NCI-H2171 treated with DMSO at 0.1 percent for 48 hours (cell line): Measurements from ENCODE around the gene ITGB1.
"Not testable (repeated sequence)": the region's sequence is repeated elsewhere in the genome, so short reads cannot be mapped to it uniquely, and the experiment has no call there.

Experiments used
- DNase-seq: peaks from one replicate; lab custom pipeline; 2025; lab: John Stamatoyannopoulos, UW

Gene ITGB1

GRCh38 chr10:32958085-32959005 is at the start of gene ITGB1:
Gene ITGB1 (minus strand): TSS chr10:32958230. CDS start chr10:32935558, 22,672 bp downstream.
- peak; percentile 85 for DNase-seq

- DNase-seq: no peak
These were observed 48.4 kb upstream of the ITGB1 start for GRCh38 chr10:33006342-33006887.

- no peak for DNase-seq
These were observed 47.6 kb upstream of the ITGB1 start for GRCh38 chr10:33005322-33006301.

GRCh38 chr10:33001908-33002492 is 44.0 kb upstream of the ITGB1 start:
- DNase-seq: no peak

GRCh38 chr10:32998060-32998581 is 40.1 kb upstream of the ITGB1 start:
- not testable (repeated sequence) for DNase-seq

GRCh38 chr10:32995751-32996150 is 37.7 kb upstream of the ITGB1 start:
- DNase-seq: no peak

- DNase-seq: no peak
These were observed 37.1 kb upstream of the ITGB1 start for GRCh38 chr10:32995066-32995622.

- DNase-seq: not testable (repeated sequence)
These were observed 36.6 kb upstream of the ITGB1 start for GRCh38 chr10:32994632-32995031.

- DNase-seq: not testable (repeated sequence)
These were observed 34.3 kb upstream of the ITGB1 start for GRCh38 chr10:32992310-32992709.

- DNase-seq: no peak
These were observed 32.8 kb upstream of the ITGB1 start for GRCh38 chr10:32990811-32991210.

- DNase-seq: no peak
These were observed 30.6 kb upstream of the ITGB1 start for GRCh38 chr10:32988604-32989003.

GRCh38 chr10:32987172-32987571 is 29.1 kb upstream of the ITGB1 start:
- no peak for DNase-seq

- no peak for DNase-seq
These were observed 27.8 kb upstream of the ITGB1 start for GRCh38 chr10:32985775-32986350.

- no peak for DNase-seq
These were observed 27.3 kb upstream of the ITGB1 start for GRCh38 chr10:32985341-32985764.

GRCh38 chr10:32984003-32984600 is 26.1 kb upstream of the ITGB1 start:
- DNase-seq: no peak

- no peak for DNase-seq
These were observed 25.2 kb upstream of the ITGB1 start for GRCh38 chr10:32982911-32983909.

- DNase-seq: no peak
These were observed 24.3 kb upstream of the ITGB1 start for GRCh38 chr10:32982293-32982709.

GRCh38 chr10:32981760-32982159 is 23.7 kb upstream of the ITGB1 start:
- no peak for DNase-seq
